Right kidney (tissue), 9 donors: ENCODE measurements around the gene ATPAF2.

ENCODE experiments used
- DNase-seq: peaks from one replicate; pipeline ENCODE4 v3.0.0-alpha.2; 2016
- long read RNA-seq, 8 donors: transcript quantifications; one replicate each; lab custom pipeline, GENCODE V29; 2026

The ATPAF2 gene
- long read RNA-seq, donor 1, transcript ATPAF2-206 (8 exons, 1,564 nt) = major isoform, 5 of 7 reads
- long read RNA-seq, donor 1, partial matches to known transcripts = 0 of 7 reads
- long read RNA-seq, donor 1, other reads (novel, unspliced or antisense) = 0 of 7 reads
- long read RNA-seq, donor 2, transcript ATPAF2-206 (8 exons, 1,564 nt) = major isoform, 8 of 12 reads
- long read RNA-seq, donor 2, partial matches to known transcripts = 0 of 12 reads
- long read RNA-seq, donor 2, other reads (novel, unspliced or antisense) = 0 of 12 reads
- long read RNA-seq, donor 3, partial matches to known transcripts = 0 of 5 reads
- long read RNA-seq, donor 3, other reads (novel, unspliced or antisense) = 0 of 5 reads
- long read RNA-seq, donor 4, transcript ATPAF2-206 (8 exons, 1,564 nt) = major isoform, 8 of 12 reads
- long read RNA-seq, donor 4, partial matches to known transcripts = 0 of 12 reads
- long read RNA-seq, donor 4, other reads (novel, unspliced or antisense) = 0 of 12 reads
- long read RNA-seq, donor 5, transcript ATPAF2-206 (8 exons, 1,564 nt) = major isoform, 5 of 9 reads
- long read RNA-seq, donor 5, partial matches to known transcripts = 0 of 9 reads
- long read RNA-seq, donor 5, other reads (novel, unspliced or antisense) = 0 of 9 reads
- long read RNA-seq, donor 6, transcript ATPAF2-209 (3 exons, 633 nt) = major isoform, 6 of 12 reads
- long read RNA-seq, donor 6, transcript ATPAF2-206 (8 exons, 1,564 nt) = minor isoform, 5 of 12 reads
- long read RNA-seq, donor 6, partial matches to known transcripts = 0 of 12 reads
- long read RNA-seq, donor 6, other reads (novel, unspliced or antisense) = 0 of 12 reads
- long read RNA-seq, donor 7 = 0 reads
- long read RNA-seq, donor 8, transcript ATPAF2-206 (8 exons, 1,564 nt) = major isoform, 5 of 11 reads
- long read RNA-seq, donor 8, partial matches to known transcripts = 0 of 11 reads
- long read RNA-seq, donor 8, other reads (novel, unspliced or antisense) = 0 of 11 reads

DNA sequence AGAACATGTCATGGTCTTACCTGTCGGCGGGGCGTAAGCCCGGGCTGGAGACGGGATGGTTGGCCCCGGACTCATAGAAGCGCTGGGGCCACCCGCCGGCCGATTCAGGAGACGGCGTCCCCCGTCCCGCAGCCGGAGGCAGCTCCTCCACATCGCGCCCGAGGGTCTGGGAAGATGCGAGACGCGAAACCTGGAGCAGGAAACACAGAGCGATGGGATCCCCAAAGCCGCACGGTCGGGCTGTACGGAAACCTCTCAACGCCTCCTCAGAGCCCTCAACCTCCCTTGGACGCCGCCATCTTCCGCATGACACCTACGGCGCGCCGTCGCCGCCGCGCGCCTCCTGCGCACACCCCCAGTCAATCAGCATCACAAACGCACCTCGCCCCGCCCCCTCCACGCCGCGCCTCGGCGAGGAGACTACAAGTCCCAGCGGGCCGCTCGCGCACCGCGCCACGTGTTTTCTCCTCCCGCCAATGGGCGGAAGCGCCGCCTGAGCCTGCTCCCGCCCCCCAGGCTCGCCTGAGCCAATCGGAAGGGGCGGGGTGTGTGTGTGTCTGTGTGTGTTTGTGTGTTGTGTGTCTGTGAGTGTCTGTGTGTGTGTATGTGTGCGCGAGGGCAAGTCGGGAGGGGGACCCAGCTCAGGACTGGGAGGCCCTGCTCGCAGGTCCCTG lies at the start of gene ATPAF2, which contains the start of gene GID4:
Gene ATPAF2, minus strand, starts transcription at position 308 of the 674 bp plus-strand sequence. Its CDS starts 155 bp downstream, at position 153.
Gene GID4, plus strand, starts transcription at position 548 of the 674 bp plus-strand sequence. Its CDS starts 57 bp downstream, at position 605.
- DNase-seq = peak; percentile 98

DNA sequence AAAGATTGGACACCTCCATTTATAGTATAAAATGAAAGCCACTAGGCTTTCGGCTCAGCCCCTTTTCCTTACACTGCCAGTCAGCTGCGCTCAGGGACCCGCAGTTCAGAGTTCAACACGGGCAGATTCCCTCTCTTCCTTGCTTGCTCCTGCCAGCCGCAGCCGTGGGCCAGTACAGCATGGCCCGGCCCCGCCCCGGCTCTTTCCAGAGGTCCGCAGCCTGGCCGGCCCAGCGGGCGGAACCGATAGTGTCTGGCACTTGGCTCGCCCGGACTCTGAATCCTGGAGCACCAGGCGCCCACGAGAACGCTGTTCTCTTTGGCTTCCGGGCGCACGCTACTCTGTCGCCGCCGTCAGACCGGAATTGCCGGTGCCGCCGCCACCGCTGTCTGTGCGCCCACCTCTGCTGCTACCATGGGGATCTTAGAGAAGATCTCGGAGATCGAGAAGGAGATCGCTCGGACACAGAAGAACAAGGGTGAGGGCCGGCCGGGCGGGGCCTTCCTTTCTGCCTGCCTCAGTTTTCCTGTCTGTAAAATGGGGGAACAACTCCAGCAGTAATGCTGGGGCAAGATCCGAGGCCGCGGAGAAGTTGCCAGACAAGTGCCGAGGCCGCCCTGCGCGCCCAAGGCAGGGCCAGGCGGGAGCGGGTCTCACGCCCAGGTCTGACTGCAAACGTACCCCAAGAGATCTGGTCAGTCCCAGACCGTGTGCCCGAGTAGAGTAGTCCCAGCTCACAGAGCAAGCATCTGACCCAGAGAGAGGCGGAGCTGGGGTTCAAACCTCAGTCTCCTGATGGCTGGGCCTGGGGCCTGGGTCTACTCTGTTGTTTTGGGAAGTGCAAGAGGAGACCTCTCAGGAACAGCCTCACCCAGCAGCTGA lies 48.9 kb upstream of the ATPAF2 start, which contains the start of gene DRG2:
Gene DRG2, plus strand, starts transcription at position 339 of the 882 bp plus-strand sequence. Its CDS starts 76 bp downstream, at position 415.
- DNase-seq = peak; percentile 90

DNA sequence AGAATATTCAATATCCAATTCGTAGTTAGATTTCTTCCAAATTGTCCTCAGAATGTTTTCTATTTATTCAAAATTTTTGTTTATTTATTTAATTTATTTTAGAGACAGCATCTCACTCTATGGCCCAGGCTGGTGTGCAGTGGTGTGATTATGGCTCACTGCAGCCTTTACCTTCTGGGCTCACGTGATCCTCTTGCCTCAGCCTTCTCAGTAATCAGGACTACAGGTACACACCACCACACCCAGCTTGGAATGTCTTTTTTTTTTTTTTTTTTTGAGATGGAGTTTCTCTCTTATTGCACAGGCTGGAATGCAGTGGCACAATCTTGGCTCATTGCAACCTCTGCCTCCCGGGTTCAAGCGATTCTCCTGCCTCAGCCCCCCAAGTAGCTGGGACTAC lies 45.3 kb upstream of the ATPAF2 start:
- no peak for DNase-seq

DNA sequence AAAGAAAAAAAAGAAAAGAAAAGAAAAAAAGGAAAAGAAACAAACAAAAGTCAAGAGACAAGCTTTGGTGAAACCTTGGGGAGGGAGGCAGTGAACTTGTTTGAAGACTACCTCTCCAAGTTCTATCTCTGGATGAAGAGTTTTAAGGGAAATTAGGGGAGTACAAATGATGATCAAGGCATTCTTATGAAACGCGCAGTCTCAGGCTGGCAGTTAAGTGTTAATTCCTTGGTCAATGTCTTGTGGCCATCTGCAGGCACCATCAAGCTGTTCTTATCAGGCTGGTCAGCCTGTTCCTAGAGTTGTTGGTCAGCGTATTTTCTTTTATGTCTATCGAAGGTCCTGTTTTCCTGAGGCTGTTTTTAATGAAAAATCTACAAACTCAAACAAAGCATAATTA lies 40.6 kb upstream of the ATPAF2 start:
- DNase-seq = no peak

DNA sequence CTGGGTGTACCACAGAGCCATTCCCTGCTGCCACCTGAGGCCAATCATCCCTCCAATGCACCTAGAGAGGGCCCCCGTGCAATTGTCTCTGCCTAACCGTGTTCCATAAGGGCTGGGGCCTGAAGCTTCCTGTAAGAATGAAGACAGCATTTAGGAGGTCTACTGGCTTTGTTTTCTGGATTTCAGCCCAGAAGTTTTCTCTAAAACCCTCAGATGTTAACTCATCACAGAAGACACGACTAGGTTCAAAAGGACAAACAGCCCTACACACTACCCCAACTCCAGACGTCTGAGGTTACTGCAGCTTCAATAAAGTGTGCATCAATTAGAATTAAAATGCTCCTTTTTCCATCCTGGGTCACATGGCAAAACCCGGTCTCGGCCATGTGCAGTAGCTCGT lies 38.0 kb upstream of the ATPAF2 start:
- DNase-seq = no peak

DNA sequence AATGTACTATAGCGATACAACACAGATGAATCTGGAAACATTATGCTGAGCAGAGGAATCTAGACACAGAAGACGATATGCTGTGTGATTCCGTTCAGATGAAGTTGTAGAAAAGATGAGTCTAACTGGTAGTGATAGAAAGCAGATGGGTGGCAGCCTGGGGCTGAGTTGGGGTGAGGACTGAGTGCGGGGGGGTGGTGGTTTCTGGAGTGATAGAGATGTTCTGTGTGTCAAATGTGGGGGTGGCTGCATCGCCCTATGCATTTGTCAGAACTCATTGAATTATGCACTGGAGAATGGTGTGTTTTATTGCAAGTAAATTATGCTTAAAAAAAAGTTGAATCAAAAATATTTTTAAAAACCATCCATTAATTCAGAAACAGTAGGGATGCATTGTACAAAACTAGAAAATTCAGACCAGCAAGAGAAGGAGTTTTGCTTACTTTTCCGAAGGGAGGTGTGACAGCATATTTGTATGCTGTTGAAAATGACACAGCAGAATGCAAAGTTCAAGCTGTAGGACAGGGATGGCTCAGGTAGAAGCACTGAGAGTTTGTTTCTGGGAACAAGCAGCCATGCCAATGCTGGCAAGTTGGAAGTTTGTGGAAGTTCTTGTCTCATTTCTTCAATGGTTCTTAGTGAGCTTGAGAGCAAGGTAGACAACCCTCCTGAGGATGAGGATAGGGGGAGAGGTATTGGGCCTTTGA lies 35.8 kb upstream of the ATPAF2 start:
- no peak for DNase-seq

DNA sequence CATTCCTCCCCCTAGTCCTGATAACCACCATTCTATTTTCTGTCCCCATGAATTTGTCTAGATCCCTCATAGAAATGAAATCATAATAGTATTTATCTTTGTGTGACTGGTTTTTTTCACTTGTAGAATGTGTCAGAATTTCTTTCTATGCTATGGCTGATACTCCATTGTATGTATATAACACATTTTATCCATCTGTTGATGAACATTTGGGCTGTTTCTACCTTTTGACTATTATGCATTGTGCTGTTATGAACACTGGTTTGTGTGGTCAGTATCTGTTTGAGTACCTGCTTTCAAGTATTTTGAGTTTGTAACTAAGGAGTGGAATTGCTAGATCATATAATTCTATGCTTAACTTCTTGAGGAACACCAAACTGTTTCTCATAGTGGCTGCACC lies 32.8 kb upstream of the ATPAF2 start:
- DNase-seq = no peak

DNA sequence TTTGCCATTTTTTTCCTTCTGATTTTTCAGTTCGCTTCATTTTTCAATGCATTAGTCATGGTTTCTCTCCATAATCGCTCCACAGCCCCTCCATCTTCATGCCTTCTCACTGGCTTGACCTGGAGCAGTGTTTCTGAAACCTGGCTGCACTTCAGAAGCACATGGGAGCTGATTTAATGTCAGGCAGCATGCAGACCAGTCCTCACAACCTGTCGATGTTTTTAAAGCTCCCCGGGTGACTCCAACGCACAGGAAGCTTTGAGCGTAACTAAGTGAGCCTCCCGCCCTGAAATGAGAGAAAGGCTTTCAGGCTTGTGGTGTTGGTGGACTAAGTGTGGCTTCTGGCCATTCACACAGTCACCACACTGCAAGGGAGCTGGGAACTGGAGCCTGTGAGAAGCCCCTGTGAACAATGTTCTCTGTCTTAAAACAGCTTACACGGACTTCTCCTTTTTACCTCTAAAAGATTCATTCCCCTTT lies 31.9 kb upstream of the ATPAF2 start:
- DNase-seq = peak; percentile 33

DNA sequence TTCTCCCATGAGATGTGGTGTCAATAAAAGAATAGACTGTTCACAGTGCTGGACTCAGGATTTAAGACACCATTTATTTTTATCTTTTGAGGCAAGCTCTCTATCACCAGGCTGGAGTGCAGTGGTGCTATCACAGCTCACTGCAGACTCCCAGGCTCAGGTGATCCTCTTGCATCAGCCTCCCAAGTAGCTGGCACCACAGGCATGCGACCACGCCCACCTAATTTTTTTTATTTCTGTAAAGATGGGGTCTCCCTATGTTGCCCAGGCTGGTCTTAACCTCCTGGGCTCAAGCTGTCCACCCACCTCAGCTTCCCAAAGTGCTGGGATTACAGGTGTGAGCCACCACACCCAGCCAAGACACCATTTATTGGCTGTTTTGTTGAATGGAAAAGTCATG lies 30.1 kb upstream of the ATPAF2 start:
- DNase-seq = no peak

DNA sequence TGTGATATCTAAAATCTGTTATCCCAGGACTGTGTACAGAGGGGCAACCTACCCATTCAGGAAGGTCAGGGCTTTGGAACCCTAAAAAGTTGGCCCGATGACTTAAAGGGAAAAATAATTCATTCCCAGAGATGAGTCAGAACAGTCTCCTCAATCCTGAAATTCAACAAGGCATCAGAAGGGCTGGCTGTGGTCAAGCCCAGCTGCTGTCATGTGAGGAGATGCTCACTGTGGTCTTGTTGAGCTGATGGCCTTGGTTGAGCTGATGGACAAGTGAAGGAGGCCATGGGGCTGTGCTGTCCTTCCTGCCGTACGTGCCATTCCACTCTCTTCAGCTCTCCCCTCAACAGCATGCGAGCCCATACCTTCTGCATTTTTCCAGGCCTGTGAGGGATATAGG lies 27.9 kb upstream of the ATPAF2 start:
- no peak for DNase-seq

DNA sequence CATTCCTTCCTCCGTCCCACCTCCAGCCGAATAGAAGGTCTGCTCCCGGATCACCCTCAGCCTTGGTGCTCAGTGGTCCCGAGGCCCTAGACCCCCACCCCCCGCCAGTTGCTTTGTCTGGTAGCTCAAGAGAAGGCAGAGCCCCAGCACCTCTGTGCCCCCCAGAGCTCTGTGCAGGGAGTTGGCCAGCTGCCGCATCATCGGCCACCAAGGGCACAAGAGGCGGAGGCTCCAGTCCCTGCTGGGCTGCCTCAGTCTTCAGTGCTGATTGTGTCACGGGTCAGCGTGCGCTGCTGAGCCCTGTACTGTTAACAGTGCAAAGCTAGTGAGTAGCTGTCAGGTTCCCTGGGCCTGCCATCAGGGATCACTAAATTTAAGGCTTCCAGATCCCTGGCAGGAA lies 26.6 kb upstream of the ATPAF2 start:
- DNase-seq = no peak

DNA sequence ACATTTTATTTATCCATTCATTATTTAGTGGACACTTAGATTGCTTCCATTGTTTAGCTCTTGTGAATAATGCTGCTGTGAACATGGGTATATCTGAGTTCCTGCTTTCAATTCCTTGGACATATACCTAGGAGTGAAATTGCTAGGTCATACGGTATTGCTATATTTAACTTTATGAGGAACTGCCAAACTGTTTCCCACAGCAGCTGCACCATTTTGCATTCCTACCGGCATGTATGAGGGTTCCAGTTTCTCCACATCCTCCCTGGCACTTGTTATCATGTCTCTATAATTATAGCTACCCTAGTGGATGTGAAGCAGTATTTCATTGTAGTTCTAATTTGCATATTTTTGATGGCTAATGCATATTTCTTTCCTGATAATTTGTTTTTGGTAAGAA lies 25.1 kb upstream of the ATPAF2 start:
- DNase-seq = no peak

DNA sequence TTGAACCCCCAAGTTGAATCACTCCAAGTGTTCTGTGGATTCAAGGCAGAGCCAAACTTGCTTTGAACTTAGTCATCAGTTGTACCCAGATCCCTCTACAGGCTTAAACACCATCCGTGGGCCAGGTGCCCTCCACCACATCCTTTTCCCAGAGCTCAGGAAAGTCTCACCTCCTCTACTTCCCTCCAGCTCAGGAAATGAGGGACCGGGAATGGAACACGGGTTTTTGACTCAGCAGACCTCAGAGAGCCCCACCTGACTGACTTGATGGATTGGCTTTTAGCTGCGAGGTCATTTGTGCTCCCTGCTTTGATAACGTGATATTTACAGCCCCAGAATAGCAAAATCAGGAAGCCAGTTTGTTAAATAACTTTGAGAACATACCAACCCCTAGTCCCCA lies 20.3 kb upstream of the ATPAF2 start:
- DNase-seq = no peak

DNA sequence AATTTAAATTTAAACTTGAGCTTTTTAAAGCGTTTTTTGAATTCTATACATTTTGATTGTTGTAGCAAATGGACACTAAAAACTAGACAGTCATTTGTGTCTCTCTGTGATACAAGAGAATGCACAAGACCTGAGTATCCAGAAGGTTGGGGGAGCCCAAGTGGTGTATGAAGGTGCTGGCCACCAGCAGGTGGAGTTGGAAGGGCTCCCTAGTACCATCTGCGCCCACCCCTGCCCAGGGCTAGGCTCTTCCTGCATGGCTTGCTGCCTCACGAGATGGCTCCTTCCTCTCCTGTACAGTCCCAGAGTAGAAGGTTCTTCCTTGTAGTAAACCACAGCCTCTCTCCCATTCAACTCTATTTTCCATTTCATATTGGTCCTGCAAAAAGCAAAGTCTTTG lies 17.2 kb upstream of the ATPAF2 start:
- no peak for DNase-seq

DNA sequence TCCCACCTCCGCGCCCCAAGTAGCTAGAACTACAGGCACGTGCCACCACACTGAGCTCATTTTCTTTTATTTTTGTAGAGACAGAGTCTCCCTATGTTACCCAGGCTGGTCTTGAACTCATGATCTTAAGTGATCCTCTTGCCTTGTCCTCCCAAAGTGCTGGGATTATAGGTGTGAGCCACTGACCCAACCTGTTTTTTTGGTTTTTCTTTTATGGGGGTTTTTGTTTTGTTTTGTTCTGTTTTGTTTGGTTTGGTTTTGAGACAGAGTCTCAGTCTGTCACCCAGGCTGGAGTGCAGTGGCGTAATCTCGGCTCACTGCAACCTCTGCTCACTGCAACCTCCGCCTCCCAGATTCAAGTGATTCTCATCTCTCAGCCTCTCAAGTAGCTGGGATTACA lies 16.6 kb upstream of the ATPAF2 start:
- DNase-seq = no peak

DNA sequence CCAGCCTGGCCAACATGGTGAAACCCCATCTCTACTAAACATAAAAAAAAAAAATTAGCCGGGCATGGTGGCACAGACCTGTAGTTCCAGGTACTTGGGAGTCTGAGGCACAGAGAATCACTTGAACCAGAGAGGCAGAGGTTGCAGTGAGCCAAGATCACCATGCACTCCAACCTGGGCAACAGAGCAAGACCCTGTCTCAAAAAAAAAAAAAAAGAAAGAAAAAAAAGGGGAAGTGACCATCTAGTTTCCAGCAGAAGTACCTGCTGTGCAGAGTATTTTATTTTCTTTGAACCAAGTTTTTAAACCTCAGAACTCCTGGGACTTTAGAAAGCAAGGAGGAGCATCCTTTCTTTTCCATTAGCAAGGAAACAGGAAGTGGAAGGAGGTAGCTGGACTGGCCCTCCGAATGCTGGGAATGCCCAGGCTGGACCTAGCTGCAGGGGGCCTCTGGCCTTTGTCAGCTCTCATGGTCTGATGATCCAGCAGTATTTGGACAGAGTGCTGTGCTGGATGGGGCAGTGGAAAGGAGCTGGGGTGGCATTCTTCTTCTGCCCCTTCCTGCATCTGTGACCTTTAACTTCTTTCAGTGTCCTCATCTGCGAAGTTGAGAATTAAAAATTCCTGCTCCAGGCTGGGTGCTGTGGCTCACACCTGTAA lies 6.9 kb upstream of the ATPAF2 start:
- DNase-seq = no peak

DNA sequence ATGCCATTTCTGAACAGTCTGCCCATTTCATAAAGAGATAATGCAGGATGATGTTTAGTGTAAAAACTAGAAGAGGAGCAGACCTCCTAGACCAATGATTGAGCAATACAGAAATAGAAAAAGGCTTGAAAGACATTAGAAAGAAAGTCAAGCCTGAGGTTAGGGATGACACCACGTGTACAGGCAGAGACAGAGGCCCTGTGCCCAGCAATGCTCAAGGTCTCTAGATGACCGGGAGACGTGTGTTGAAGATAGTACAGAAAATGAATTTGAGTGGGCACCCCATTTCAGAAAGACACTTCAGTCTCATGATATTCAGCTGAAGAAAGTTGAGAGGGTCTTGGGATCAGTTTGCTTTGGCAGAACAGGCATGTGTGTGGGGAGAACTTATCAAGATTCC lies 5.6 kb upstream of the ATPAF2 start:
- no peak for DNase-seq

DNA sequence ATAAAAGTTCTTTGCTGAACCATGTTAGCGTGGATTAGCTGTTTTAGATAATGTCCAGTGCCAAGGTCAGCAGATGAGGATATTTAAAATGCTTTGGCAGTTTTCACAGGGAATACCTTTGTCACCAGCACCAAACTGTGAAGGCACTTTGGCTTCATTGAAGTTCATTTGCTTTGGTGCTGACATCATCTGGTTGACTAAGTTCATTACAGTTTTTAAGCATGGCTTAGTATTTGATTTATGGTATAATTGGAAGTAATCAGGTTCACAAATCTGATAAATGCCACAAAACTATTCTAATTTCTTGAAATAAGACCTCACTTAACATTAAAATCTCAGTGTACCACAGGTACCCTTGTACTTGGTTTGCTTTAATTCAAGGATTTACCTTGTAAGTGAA lies 4.5 kb upstream of the ATPAF2 start:
- DNase-seq = no peak

DNA sequence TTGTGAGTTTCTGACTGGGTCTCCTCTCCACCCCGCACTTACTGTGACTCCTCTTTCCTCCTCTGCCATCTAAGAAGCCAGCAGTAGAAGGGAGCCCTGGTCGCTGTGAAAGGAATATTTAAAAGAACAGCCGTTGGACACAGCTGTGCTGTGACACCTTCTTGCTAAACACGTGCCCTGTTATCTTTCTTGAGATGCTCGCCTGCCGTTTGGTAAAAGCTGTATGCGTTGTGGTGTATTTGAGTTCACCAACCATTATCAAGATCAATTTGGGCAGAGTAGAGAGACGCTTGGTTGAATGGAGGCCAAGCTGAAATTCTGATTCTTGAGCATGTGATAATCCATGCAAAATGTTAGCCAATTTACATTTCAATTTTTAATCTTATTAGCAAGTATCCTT lies 4.0 kb upstream of the ATPAF2 start:
- DNase-seq = no peak

DNA sequence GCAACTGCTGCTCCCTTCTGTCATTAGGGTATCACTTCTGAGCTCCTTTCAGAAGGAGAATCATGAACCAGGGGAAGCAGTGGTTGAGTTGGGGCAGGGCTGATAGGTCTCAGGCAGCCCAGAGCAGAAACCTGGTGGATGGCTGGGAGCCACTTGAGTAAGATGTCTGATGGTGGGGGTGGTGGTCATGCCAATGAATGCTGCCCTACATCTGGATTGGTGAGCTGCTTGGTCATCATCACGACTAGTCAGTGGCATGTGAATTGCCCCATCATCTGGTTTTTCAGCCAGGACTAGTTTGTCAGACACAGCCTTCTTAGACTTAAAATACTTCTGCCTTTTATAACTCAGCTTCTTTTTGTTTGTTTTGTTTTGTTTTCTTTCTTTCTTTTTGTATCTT lies 2.8 kb upstream of the ATPAF2 start:
- DNase-seq = no peak
